ENCODE measurements around the gene ASPG.

ASPG gene

DNA sequence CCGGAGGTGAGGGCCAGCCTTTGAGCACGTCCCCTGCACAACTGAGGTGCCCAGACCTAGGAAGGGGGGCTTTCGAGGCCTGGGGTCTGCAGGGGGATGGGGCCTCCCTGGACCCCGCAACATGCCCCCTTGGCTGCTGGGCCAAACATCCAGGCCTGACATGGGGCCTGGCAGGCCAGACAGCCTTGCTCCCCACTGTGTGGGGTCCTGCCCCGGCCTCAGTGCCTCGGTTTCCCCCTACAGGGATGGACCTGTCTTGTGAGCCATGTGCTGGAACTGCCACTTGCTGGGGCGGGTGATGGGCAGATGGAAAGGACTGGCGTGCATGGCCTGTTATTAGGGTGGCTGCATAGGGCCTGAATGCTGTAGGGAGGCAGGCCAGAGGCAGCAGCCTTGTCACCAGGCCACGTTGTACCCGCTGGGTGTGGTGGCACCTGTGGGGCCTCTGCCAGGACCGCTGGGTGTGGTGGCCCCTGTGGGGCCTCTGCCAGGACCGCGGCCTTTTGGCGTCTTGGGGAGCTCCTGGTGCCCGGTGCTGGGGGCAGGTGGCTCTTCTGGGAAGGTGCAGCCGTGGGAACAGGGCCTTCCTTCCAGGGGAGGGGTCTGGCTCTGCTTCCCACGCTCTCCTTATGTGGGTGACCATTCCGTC lies 20.4 kb downstream of the ASPG start:
- TF ChIP-seq, protein P1, sequence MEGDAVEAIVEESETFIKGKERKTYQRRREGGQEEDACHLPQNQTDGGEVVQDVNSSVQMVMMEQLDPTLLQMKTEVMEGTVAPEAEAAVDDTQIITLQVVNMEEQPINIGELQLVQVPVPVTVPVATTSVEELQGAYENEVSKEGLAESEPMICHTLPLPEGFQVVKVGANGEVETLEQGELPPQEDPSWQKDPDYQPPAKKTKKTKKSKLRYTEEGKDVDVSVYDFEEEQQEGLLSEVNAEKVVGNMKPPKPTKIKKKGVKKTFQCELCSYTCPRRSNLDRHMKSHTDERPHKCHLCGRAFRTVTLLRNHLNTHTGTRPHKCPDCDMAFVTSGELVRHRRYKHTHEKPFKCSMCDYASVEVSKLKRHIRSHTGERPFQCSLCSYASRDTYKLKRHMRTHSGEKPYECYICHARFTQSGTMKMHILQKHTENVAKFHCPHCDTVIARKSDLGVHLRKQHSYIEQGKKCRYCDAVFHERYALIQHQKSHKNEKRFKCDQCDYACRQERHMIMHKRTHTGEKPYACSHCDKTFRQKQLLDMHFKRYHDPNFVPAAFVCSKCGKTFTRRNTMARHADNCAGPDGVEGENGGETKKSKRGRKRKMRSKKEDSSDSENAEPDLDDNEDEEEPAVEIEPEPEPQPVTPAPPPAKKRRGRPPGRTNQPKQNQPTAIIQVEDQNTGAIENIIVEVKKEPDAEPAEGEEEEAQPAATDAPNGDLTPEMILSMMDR (IDR thresholded peaks at IDR 0.05; ENCODE audit: insufficient read depth, low read depth, low read length, missing control alignments): no peak

DNA sequence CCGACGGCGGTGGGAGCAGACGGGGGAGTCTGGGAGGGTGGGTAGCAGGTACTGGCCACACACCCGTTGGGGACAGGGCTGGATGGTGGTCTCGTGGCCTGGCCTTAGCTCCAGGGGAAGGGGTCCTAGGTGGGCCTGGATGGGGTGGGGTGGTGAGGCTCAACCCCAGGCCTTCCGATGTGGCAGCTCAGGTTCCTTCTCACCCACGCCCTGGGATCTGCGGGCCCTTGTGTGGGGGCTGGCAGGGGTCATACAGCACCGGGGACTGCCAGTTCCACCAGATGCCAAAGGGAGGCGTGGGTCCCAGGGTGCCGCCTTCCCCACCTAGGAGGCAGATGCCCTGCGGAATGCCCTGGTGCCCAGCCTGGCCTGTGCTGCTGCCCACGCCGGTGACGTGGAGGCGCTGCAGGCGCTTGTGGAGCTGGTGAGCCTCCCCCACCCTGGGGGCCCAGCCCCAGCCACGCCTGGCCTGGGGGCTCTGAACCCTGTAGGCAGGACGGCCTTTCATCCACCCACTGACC lies 21.0 kb downstream of the ASPG start:
- TF ChIP-seq, protein P1 (IDR thresholded peaks at IDR 0.05; ENCODE audit: insufficient read depth, low read depth, low read length, missing control alignments): no peak
- DNase-seq (ENCODE audit: low read depth): no peak
- H3K4me3 ChIP-seq (ENCODE audit: low read length): no peak overlapping the region

More for the DNA sequence above, 20.4 kb downstream of the ASPG start:
- no peak overlapping the region for H3K4me3 ChIP-seq (ENCODE audit: low read length)
- DNase-seq (ENCODE audit: low read depth): no peak

GRCh38 chr14:104107101-104107581 lies 21.6 kb downstream of the ASPG start:
- TF ChIP-seq, protein P1 (IDR thresholded peaks at IDR 0.05; ENCODE audit: insufficient read depth, low read depth, low read length, missing control alignments): no peak
- DNase-seq (ENCODE audit: low read depth): no peak
- no peak overlapping the region for H3K4me3 ChIP-seq (ENCODE audit: low read length)

GRCh38 chr14:104107611-104108569 lies 22.4 kb downstream of the ASPG start:
- H3K4me3 ChIP-seq (ENCODE audit: low read length): no peak overlapping the region
- peak; percentile 80 for DNase-seq (ENCODE audit: low read depth)
- TF ChIP-seq, protein P1 (IDR thresholded peaks at IDR 0.05; ENCODE audit: insufficient read depth, low read depth, low read length, missing control alignments): peak; percentile 27

DNA sequence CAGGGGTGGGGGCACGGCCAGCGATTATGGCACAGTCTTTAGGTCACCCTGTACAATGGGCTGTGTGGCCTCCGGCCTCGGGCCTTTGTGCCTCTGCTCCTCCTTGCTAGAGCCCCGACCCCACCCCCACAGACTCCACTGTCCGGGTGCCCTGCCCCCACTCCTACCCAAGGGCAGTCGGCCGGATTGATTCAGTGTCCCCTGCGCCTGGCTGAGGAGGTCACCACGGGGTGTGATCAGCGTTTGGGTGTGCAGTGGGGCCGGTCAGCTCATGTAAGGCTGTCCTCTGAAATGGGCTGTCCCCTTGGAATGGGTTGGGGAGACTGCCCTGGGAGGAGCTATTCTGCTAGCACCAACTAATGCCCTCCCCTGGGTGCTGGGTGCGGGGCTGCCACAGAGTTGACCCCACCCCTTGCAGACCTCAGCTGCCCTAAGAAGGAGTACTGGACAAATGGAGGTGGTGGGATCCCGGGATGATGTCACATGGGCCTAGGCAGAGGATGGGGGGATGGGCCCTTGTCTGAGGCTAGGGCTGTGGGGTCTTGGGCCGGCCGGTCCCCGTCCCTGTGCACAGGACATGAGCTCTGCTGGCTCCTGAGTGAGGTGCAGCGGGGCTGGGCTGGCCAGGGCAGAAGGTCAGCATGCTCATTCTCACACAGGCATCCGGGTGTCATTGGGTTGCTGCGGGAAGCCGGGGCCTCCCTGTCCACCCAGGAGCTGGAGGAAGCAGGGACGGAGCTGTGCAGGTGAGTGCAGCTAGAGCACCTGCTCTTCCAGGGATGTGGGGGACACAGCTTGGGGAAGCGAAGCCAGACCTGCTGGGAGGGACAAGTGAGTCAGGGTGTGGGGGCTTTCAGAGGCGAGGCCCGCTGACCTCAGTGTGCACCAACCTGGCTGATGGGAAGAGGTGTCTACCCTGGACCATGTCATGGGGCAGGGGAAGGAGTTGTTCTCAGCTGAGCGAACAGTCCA lies 23.4 kb downstream of the ASPG start:
- peak overlapping the region; percentile 10 for H3K4me3 ChIP-seq (ENCODE audit: low read length)
- no peak for DNase-seq (ENCODE audit: low read depth)
- TF ChIP-seq, protein P1 (IDR thresholded peaks at IDR 0.05; ENCODE audit: insufficient read depth, low read depth, low read length, missing control alignments): no peak

- TF ChIP-seq, protein P1 (IDR thresholded peaks at IDR 0.05; ENCODE audit: insufficient read depth, low read depth, low read length, missing control alignments): no peak
- DNase-seq (ENCODE audit: low read depth): no peak
- no peak overlapping the region for H3K4me3 ChIP-seq (ENCODE audit: low read length)
These were observed 24.3 kb downstream of the ASPG start for GRCh38 chr14:104109731-104110361.

Data from epithelial cell of esophagus (primary cell).